ENCODE results near the gene SH3RF3.
A peak's percentile ranks its signal among the peaks of the same experiment; 100 is the strongest.

The SH3RF3 gene

DNA sequence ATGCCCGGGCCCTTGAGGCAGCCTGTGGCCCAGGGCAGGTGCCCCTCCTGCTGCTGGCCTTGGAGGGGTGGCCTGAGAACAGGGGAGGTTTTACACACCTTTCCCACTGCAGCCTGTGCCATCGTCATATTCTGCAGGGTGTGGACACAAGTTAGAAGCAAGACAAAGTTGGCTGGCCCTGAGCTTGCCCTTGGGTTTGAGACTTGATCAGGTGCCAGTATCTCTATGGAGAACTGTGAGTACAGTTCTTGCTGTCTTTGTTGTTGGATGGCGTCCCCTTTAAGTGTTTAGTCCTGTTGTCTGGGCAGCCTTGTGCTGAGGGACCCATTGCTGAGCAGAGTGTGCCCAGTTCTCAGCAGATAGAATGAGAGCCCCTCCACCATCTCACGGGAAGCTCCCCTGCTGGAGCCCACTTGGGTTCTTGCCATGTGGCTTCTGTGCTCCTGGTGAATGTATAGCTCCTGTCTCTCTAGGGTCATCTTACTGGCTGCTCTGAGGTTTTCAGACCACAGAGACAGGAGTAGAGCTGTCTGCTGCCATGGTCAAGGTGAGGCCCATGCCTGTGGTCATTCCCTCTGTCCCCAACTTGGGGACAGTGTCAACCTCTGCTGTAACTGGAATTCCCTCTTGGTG, 115.9 kb downstream of the SH3RF3 start:
- no peak for DNase-seq

DNA sequence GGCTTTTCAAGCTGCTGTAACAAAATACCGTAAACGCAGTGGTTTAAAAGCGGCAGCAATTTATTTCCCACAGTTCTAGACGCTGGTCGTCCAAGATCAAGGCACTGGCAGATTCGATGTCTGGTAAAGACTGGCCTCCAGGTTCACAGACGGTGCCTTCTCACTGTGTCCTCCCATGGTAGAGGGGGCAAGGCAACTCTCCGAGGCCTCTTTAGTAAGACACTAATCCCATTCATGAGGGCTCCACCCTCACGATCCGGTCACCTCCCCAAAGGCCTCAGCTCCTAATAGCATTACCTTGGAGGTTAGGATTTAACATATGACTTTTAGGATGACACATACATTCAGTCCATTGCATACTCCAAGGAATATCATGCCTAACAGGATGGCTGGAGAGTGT, 117.2 kb downstream of the SH3RF3 start:
- DNase-seq, result no peak

DNA sequence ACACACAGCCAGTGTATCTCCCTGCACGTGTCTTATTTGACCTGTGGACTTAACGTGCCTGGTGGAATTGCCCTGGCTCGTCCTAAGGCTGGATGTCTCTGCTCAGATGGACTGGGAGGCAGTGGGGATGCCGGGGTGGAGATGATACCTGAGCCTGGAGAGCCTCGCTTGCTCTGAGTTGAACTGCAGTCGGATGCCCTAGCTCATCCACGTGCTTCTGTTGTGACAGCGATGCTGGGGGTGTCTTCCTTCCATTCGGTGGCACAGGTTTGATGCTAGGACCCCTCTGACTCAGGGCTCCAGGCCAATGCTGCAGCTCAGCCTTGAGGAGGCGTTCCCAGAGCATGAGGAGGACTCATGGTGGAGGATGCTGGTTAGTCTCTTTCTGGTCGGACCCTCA, 117.6 kb downstream of the SH3RF3 start:
- DNase-seq, result no peak

DNA sequence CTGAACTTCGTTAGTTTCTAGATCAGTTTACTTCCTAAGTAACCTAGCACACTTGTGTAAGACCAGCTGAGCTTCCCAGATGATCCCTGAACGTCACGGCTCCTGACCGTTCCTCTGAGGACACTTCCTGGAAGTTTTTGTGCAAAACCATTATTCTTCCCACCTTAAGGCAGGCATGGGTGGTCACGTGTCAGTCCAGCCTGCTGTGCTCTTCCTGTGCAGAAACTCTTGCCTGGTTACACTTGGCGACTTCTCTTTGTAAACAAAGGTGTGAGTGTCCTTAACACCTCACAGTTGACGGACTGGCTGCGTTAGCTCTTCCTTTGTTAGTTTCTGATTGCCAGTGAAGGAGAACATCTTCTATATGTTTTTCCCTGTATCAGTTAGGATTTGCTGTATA, 118.3 kb downstream of the SH3RF3 start:
- DNase-seq, result no peak

DNA sequence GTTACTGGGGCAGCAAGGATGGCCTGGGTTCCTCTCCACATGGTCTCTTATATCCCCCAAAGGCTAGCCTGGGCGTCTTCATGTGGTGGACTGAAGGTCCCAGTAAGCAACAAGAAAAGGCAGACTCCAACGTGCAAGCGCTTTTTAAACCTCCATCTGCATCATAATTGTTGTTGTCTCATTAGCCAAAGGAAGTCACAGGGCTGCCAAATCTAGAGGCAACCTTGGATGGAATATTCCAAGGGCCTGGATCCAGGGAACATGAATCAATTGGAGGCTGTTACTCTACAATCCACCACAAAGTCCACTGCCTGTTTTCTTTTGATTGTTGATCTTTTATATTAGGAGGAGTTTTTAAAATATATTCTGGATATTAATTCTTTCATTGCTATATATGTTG, 118.8 kb downstream of the SH3RF3 start:
- no peak for DNase-seq

DNA sequence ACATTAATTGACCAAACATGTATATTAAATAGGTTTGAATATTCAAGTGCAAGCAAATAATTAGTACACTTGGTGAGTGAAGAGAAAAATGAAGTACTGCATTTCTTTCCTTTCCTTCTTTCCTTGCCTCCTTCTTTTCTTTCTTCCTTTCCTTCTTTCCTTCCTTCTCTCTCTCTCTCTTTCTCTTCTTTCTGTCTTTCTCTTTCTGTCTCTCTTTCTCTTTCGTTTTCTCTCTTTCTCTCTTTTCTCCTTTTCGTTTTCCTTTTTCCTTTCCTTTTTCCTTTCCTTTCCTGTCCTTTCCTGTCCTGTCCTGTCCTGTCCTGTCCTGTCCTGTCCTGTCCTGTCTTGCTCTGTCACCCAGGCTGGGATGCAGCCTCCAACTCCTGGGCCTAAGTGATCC, 119.6 kb downstream of the SH3RF3 start:
- DNase-seq, result no peak

DNA sequence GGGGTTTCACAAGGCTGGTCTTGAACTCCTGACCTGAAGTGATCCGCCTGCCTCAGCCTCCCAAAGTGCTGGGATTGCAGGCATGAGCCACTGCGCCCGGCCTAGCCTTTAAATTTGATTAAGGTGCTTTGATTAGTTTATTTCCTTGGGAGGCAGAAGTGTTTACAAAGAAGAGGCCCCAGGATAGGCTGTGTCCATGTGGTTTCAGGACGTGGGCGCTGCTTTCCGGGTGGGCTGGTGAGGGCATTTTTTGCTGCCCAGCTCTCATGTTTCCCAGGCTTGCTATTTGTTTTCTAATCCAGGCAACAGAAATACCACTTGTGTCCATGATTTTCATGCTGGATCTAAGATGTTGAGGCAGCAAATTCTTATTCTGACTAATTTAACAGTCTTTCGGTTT, 124.2 kb downstream of the SH3RF3 start:
- no peak for DNase-seq

DNA sequence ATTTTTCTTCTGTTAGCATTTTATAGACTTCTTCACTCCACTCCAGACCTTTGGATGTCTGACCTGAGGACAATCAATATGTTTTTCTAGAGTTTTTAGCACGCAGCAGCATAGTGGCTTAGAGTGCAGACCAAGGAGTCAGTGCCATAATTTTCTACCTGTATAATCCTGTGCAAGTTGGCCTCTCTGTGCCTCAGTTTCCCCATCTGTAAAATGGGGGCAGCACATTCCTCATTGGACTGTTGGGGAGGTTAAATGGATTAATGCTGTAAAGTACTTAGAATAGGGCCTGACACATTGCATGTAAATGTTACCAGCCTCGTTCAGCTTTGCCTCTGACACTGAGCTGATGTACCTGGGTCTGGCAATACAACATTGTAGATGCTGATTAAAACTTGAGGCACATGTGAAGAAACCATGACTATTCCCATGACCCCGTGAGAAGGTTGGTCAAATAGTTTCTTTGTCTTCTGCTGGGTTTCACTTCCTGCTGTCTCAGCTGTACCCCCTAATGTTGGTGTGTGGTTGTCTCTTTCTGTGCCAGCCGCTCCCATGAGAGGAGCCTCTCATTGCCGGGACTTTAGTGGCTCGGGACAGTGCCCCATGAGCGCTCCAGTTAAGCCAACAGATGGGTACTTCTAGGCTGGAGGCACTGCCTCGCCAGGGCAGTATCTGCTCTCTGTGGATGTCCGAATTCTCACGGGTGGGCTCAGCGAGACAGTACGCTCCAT, 125.3 kb downstream of the SH3RF3 start:
- DNase-seq, result no peak

DNA sequence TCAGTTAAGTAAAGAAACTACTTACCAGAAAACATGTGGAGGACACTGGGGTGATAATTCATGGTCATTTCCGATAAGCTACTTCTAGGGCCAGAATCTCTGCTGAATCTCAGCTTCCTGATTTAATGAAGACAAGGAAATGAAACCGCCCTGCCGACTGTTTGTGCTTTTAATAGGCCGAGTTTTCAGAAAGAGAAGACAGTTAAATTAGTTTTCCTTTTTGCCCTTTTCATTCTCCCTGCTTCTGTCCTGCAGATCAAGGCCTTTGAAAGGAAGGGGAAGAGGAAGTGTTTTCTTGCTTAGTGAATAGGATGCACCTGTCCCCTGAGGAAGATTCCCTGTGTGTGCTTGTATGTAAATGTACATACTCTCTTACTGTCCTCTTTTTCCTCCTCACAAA, 126.6 kb downstream of the SH3RF3 start:
- DNase-seq, result no peak

DNA sequence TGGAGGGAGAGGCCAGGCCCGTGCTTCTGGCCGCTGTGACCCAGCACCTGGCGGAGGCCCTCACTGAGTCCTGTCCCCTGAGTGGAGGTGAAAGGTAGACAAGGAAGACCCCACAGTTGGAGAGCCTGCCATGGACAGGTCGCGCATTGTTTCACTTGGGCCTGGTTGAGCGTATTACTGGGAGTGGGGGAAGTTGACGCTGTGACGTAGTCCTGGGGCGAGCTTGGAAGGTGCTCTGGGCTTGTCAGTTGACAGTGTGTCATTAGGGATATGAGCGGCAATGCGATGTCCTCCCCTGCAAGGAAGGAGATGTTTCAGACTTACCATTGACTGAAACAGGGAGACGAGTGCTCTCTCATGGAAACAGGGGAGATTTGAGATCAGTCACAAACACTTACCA, 127.1 kb downstream of the SH3RF3 start:
- DNase-seq, result no peak

DNA sequence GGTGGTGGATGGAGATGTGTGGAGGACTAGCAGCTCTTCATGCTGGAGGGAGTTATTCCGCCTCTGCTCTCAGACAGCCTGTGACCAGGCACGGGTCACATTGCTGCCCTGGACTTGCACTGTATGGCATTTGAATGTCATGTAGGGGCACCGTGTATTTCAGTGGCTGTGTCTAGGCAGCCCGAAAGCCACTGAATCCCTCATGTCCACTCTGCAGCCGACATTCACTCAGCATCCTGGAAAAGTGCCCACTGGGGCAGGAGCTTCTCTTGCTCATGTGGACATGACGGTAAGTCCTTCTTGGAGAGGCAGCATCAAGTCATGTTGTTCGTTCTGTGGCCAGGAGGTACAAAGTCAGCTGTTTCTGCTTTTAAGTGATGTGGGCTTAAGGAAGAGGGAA, 127.9 kb downstream of the SH3RF3 start:
- DNase-seq, result no peak

DNA sequence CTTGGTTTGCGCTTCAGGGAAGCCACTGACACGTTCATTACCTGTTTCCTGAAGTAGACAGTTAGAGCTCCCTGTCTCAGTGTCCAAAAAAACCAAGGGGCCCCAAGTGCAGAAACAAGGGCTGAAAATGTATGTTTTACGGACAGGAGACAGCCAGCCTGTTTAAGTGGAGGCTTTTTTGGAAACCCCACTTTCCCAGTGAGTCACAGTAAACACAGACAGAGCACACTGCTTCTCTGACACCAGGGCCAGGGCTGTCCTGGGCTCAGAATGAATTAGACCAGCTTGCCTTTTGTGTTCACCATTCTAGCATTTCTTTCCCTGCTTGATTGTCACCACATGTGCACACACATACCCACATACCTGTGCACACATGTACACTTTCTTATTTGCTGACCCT, 128.6 kb downstream of the SH3RF3 start:
- no peak for DNase-seq

DNA sequence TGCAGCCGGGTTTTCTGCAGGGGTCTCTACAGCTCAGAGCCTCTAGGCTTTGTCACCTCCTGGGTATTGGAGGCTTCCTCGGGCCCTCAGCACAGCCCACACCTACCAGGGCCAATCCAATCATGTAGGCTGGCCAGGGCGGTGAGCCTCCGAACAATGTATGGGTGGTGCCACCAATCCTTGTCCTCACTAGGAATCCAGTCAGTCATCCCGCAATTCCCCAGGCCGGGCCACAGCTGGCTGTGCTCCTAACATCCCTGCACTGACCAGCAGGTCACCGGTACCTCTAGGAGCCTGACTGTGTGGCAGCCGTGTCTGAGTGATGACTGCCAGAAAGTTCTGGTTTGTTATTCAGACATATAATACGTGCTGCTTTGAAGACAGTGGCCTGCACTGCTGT, 129.4 kb downstream of the SH3RF3 start:
- DNase-seq, result no peak

DNA sequence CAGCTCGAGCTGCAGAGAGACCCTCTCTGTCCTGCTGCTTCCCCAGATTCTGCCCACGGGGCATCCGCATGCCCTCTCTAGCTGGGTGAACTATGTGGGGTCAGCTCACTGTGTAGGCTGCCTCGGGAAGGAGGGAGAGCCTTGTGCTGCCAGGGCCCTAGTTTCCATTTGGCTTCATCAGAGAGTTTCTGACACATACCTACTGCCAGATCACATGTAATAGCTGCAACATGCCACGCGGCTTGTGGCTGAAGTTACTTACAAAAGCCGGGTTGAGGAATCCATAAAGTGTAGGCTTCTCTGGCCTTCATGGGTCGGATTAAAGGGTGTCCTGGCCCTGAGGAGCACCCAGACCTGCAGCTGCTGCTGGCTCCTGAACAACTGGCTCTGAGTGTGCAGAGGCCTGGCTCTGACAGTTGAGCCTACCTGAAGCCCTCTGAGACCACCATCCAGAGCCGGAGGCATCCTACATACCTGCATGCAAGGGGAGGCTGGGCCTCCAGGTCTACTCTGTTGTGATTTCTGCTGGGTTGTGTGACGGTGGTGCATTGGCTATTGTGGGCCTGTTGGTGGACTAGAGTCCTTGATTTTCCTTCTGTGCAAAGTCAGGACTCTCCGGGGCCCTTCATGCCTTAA, 130.0 kb downstream of the SH3RF3 start:
- DNase-seq, result no peak

DNA sequence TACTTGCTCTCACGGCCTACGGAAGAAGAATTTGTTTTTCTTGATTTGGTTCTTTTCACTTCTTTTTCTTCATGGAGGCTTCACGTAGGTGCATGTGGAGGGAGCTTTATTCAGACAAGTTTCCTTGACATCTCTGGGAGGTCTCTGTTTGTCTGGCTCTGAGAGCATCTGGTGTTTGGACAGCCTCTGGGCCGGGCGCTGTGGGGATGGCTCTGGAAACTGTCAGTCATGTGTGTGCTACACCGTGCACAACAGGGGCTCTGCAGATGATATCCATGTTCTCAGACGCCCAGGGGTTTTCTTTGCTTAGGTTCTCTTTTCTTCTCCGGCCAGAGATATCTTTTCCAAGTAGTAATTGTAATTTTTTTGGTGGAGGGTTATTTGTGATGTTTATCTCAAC, 130.7 kb downstream of the SH3RF3 start:
- no peak for DNase-seq

DNA sequence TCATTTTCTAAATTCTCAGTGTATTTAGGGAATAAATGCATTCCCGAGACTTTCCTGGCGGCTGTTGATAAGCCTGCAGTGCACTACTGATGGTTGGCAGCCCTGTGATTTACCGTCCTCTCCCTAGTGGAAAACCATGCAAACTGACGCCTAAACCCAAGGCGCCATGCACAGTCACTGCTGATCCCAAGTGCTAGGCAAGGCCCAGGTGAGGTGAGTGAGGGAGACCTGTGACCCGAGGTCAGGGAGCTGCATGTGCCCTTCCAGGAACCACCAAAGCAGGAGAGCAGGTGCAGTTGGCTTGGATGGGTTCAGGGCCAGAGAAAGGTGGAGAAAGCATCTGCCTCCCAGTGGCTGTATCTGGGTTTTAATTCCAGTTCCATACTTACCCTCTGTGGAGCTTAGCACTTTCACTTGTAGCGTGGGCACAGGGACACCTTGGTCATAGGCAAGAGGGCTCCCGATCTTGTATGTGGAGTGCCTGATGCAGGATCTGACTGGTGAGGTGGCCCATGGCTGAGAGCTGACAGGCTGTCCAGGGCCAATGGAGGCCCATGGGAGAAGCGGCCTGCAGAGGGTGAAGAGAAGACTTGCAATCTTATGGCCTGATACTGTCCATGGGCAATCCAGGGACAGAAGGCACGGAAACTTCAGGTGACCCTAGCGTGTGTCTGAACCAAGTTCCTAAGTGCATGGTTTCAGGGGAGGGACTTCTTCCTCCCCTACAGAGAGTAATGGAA, 131.3 kb downstream of the SH3RF3 start:
- DNase-seq, result no peak

DNA sequence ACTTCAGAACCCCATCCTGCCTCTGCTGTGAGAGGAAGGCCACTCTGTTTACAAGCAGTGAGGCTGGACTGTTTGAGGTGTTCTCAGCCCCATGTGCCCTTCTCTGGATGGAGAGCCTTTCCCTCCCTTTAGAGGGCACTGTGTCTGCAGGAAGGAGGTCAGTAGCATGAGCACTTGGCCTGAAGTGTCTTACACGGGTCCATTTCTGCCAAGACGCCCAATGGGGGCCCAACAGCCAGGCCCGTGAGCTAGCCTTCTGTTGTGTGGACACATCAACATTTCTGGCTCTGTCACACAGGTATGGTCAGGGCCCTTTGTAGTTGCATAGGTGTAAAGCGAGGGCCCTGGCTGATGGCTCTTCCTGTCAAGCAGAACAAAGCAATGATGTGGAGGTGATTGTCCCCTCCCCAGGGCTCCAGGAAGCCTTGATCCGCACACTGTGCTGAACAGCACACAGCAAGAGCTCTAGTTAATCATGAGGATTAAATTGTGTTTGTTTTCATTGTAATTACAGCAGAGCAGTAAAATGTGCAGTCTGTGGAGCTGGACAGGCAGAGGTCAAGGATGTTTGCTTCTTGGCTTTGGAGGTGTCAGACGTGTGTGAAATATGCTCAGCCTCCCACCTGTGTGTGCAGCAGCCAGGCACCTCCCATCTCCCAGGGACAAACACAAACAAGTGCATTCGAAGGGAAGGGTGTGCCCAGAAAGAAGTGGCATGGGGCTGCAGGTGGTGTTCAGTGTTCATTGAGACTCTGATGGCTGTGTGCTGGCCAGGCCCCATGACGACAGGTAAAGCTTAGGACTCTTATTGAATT, 132.1 kb downstream of the SH3RF3 start:
- peak; percentile 88 to 96 for DNase-seq

DNA sequence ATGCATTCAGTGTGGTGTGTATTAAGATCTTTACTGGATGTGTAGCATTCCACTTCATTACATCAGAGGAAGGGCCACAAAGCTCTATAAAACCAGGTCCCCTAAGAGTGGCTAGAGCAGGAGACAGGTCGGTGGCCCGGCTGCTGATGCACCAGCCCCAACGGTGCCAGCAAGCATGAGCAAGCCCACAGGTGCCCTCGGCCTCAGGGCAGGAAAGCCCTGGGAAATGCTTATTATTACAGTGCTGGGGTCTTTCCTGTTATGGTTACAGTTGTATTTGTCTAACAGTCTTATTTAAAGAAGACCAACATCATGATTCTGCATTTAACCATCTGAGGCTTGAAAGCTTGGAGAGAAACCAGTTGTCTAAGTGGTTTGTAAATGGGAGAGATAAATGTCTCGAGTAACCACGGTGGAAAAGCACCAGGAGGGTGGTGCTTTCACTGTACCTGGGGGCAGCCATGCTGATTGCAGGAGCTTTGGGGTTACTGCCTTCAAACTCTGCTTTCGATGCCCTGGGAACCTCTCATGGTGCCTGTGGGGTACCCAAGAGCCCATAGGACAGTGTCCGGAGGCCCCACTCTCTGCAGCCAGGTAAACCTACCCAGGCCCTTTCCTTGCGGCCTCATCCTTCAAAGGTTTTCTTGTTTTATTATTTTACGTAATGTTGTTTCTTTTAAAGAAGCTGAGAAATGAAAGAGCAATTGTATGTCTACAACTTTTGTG, 133.1 kb downstream of the SH3RF3 start:
- DNase-seq, result peak in 1 of 2 experiments; percentile 20

DNA sequence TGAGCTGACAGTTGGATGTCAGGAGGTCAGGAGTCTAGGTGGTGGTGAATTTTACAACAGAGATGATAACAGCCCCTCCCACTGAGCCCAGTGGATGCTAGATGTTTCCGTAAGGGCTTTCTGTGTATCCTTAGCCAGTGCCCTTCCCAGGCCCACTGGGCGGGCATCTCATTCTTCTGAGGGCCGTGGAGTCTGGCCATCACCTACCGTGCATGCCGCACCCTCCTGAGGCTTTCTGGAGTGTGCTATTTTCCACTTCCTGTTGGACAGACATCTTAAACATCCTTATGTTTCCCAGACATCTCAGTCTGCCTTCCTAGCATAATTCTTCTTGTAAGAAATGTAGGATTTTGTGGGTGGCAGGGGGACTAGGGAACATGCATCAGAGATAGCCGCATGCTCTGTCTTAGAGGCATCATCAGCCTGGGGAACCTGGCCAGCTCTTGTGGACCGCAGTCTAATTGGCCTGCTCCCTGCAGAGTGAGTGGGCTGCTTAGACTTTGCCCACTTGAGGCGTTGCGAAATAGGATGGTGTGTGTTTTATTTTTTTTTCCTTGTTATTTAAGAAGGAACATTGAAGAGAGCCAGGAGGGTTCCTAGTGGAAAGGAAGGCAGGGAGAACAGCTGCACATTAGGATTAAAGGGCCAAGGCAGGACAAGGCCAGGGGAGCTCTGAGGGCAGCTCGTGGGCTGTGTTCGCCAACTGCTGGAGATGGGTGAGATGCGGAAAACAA, 135.8 kb downstream of the SH3RF3 start:
- no peak for DNase-seq

DNA sequence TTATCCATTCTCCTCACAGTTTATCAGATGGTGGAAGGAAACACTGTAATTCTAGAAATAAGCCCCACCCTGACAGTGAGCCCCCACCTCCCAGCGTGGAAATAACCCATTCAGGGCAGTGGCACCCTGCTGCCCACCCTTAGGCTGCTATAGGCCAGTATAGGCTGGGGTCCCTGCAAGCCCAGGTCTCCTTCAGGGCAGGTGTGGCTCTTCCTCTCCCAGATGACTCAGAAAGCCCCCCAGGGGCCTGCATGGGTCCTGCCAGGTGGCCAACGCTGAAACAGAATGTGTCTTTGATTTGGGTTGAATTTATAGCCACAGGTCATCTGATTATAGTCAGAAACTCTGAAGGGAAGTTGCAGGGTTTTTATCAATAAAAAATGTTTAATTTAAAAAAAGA, 136.4 kb downstream of the SH3RF3 start:
- DNase-seq, result no peak

DNA sequence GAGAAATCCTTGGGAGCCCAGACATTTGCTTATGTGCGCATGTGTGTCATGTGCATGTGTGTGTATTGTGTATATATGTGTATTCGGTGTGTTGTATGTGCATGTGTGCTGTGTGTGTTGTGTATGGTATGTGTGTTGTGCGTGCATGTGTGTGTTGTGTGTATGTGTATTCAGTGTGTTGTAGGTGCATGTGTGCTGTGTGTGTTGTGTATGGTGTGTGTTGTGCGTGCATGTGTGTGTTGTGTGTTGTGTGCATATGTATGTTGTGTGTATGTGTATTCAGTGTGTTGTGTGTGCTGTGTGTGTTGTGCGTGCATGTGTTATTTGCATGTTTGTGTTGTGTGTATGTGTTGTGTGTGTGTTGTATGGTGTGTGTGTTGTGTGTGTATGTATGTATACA, 136.9 kb downstream of the SH3RF3 start:
- no peak for DNase-seq
